MM.1S (cell line): ENCODE results near the gene ZNF286A.

Experiments used
- EZH2 ChIP-seq: fragments of 300-600 bp; sonication (generic); optimal IDR thresholded peaks from 2 replicates; pipeline ENCODE3; 2017; ENCODE audit warnings: low read depth, mild to moderate bottlenecking, antibody characterized with exemption, low read length, mixed read lengths
- TF ChIP-seq, protein P1 (sequence below): fragments of 300-600 bp; sonication (generic); IDR thresholded peaks from 2 replicates; pipeline ENCODE4 v1.5.1; 2016; ENCODE audit warnings: antibody characterized with exemption, low read length, mixed read lengths

- TF ChIP-seq, protein P1, sequence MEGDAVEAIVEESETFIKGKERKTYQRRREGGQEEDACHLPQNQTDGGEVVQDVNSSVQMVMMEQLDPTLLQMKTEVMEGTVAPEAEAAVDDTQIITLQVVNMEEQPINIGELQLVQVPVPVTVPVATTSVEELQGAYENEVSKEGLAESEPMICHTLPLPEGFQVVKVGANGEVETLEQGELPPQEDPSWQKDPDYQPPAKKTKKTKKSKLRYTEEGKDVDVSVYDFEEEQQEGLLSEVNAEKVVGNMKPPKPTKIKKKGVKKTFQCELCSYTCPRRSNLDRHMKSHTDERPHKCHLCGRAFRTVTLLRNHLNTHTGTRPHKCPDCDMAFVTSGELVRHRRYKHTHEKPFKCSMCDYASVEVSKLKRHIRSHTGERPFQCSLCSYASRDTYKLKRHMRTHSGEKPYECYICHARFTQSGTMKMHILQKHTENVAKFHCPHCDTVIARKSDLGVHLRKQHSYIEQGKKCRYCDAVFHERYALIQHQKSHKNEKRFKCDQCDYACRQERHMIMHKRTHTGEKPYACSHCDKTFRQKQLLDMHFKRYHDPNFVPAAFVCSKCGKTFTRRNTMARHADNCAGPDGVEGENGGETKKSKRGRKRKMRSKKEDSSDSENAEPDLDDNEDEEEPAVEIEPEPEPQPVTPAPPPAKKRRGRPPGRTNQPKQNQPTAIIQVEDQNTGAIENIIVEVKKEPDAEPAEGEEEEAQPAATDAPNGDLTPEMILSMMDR = no peak
- no peak for TF ChIP-seq EZH2
These were observed 45.3 kb downstream of the ZNF286A start for GRCh38 chr17:15744885-15745284.
